ENCODE measurements around the gene OLFM1. TPM values are rescaled to one million over a fixed set of nuclear protein-coding genes. Genes with fewer than 3 reads are reported as not detected.

The OLFM1 gene
- polyA plus RNA-seq, 1 donor (not counting 4 experiments of a cell fraction or from before 2014, with no cell fraction given): 0.25 TPM

DNA sequence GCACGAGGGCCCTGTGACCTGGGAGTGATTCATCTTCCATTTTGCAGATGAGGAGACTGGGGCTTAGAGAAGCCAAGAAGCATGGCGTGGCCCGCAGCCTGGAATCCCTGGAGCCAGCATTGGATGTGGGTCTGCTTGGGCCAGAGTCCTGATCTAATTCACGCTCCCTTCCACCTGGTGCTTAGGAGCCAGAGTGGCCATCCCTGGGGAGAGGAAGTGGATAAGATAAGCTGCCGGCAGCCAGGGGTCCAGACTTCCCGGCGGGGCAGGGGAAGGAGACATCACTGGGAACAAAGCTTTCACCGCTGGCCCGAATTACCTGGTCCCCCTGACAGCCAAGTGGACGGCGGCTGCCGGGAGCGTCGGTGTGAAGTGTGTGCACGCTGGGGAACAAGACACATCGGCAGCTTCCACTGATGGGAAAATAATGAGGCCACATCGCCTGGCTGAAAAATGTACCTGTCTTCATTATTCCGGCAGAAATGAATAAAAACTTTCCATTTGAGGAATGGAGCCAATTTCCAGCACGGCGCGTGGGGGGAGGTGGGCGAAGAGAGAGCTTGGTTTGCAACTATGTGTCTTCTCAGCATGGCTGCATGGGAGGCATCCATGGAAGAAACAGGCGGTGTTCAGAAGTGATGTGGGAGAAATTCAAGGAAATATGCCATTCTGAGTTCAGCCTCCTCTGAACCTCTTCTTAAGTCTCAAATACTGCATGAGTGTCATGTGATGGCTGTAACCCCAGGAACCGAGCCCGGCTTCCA, 78.5 kb downstream of the OLFM1 start:
- DNase-seq (ENCODE audit: low read depth, low spot score) (no peak), FAIRE-seq (no peak)
- H3K79me2 ChIP-seq (ENCODE audit: control insufficient read depth, insufficient read depth, low read length): no peaks in the 10 kb centered on the region
- H3K27ac ChIP-seq (ENCODE audit: control insufficient read depth, insufficient read depth, low read length): no peak overlapping the region
- H3K36me3 ChIP-seq (ENCODE audit: control insufficient read depth in 2 of 2, extremely low read depth in 1 of 2, insufficient read depth in 2 of 2, low read length in 2 of 2): no peaks in the 10 kb centered on the region
- no peaks in the 10 kb centered on the region for H3K9me1 ChIP-seq (ENCODE audit: control insufficient read depth, extremely low read depth, insufficient read depth, low read length)
- H2AFZ ChIP-seq (ENCODE audit: control insufficient read depth, low read length): no peak overlapping the region
- no peaks in the 10 kb centered on the region for H3K27me3 ChIP-seq (ENCODE audit: control insufficient read depth, extremely low read depth, insufficient read depth, low read length)
- no peaks in the 10 kb centered on the region for H4K20me1 ChIP-seq (ENCODE audit: control insufficient read depth, extremely low read depth, insufficient read depth, low read length)
- peaks cover 2% of the 10 kb centered on the region for H3K9me3 ChIP-seq (ENCODE audit: control insufficient read depth, low read depth, low read length)
- TF ChIP-seq, protein P1, sequence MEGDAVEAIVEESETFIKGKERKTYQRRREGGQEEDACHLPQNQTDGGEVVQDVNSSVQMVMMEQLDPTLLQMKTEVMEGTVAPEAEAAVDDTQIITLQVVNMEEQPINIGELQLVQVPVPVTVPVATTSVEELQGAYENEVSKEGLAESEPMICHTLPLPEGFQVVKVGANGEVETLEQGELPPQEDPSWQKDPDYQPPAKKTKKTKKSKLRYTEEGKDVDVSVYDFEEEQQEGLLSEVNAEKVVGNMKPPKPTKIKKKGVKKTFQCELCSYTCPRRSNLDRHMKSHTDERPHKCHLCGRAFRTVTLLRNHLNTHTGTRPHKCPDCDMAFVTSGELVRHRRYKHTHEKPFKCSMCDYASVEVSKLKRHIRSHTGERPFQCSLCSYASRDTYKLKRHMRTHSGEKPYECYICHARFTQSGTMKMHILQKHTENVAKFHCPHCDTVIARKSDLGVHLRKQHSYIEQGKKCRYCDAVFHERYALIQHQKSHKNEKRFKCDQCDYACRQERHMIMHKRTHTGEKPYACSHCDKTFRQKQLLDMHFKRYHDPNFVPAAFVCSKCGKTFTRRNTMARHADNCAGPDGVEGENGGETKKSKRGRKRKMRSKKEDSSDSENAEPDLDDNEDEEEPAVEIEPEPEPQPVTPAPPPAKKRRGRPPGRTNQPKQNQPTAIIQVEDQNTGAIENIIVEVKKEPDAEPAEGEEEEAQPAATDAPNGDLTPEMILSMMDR (optimal IDR thresholded peaks at IDR 0.05 in 1 of 3, IDR thresholded peaks at IDR 0.05 in 1 of 3, conservative IDR thresholded peaks at IDR 0.05 in 1 of 3; ENCODE audit: extremely low read depth in 1 of 3, insufficient read depth in 2 of 3, low read length in 3 of 3): no peak
- TF ChIP-seq EZH2 (IDR thresholded peaks at IDR 0.05; ENCODE audit: low read length): no peak
- H3K9ac ChIP-seq (ENCODE audit: control insufficient read depth, extremely low read depth, insufficient read depth, low read length): no peak overlapping the region
- H3K4me2 ChIP-seq (ENCODE audit: control insufficient read depth, extremely low read depth, insufficient read depth, low read depth, low read length): no peak overlapping the region
- dilution Hi-C loops (cut with MboI; ENCODE audit: extremely low pct_ligation_motif_present, low sequenced_read_pairs): no loop called here
- H3K4me3 ChIP-seq (ENCODE audit: control insufficient read depth in 2 of 3, extremely low read depth in 1 of 3, insufficient read depth in 2 of 3, low read depth in 1 of 3, low read length in 3 of 3): no peak overlapping the region
- H3K4me1 ChIP-seq (ENCODE audit: control insufficient read depth, extremely low read depth, insufficient read depth, low read length): no peaks in the 10 kb centered on the region

DNA sequence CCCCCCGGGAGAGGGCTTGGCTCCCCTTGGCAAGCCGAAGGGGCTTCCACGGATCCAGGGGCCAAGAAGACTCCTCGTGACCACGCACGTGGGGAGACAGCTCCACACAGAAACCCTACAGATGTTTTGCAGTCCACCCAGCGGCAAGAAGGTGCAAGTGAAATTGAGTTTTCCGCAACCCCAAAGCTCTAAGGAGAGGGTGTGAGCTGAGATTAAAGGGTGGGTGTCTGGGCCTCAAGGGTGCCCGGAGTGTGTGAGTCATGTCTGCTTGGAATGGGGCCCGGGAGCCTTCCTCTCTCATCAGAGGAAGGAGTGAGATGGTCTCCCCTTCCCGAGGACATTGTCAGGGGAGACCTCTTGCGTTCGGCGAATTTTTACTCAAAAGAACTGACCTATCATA, 79.1 kb downstream of the OLFM1 start:
- H3K9me3 ChIP-seq (ENCODE audit: control insufficient read depth, low read depth, low read length): peaks cover 2% of the 10 kb centered on the region
- H3K9ac ChIP-seq (ENCODE audit: control insufficient read depth, extremely low read depth, insufficient read depth, low read length): no peak overlapping the region
- no peaks in the 10 kb centered on the region for H3K9me1 ChIP-seq (ENCODE audit: control insufficient read depth, extremely low read depth, insufficient read depth, low read length)
- dilution Hi-C loops (cut with MboI; ENCODE audit: extremely low pct_ligation_motif_present, low sequenced_read_pairs): no loop called here
- no peak overlapping the region for H3K4me2 ChIP-seq (ENCODE audit: control insufficient read depth, extremely low read depth, insufficient read depth, low read depth, low read length)
- TF ChIP-seq EZH2 (IDR thresholded peaks at IDR 0.05; ENCODE audit: low read length): no peak
- TF ChIP-seq, protein P1 (optimal IDR thresholded peaks at IDR 0.05 in 1 of 3, IDR thresholded peaks at IDR 0.05 in 1 of 3, conservative IDR thresholded peaks at IDR 0.05 in 1 of 3; ENCODE audit: extremely low read depth in 1 of 3, insufficient read depth in 2 of 3, low read length in 3 of 3): no peak
- H4K20me1 ChIP-seq (ENCODE audit: control insufficient read depth, extremely low read depth, insufficient read depth, low read length): no peaks in the 10 kb centered on the region
- no peak for DNase-seq (ENCODE audit: low read depth, low spot score)
- no peak overlapping the region for H3K4me3 ChIP-seq (ENCODE audit: control insufficient read depth in 2 of 3, extremely low read depth in 1 of 3, insufficient read depth in 2 of 3, low read depth in 1 of 3, low read length in 3 of 3)
- H3K27ac ChIP-seq (ENCODE audit: control insufficient read depth, insufficient read depth, low read length): no peak overlapping the region
- FAIRE-seq: no peak
- no peaks in the 10 kb centered on the region for H3K79me2 ChIP-seq (ENCODE audit: control insufficient read depth, insufficient read depth, low read length)
- H3K4me1 ChIP-seq (ENCODE audit: control insufficient read depth, extremely low read depth, insufficient read depth, low read length): no peaks in the 10 kb centered on the region
- H3K36me3 ChIP-seq (ENCODE audit: control insufficient read depth in 2 of 2, extremely low read depth in 1 of 2, insufficient read depth in 2 of 2, low read length in 2 of 2): no peaks in the 10 kb centered on the region
- no peaks in the 10 kb centered on the region for H3K27me3 ChIP-seq (ENCODE audit: control insufficient read depth, extremely low read depth, insufficient read depth, low read length)
- H2AFZ ChIP-seq (ENCODE audit: control insufficient read depth, low read length): no peak overlapping the region

Measured in keratinocyte (primary cell).